CD14-positive monocyte (primary cell): ENCODE data around the gene GIMAP8. TPM values are rescaled to one million over a fixed set of nuclear protein-coding genes. Genes with fewer than 3 reads are reported as not detected.
"Not testable (repeated sequence)": the region's sequence is repeated elsewhere in the genome, so short reads cannot be mapped to it uniquely, and the experiment has no call there.

Source experiments
- DNase-seq, 3 donors: peaks; one replicate each; pipeline ENCODE4 v3.0.0-alpha.2; 2011 to 2022
- H2AFZ ChIP-seq: 2 replicates; pipeline ENCODE4 v1.6.0; 2012; ENCODE audit warnings: mild to moderate bottlenecking, low read depth, low read length, inconsistent platforms; ENCODE audit not compliant: insufficient read depth, poor library complexity, severe bottlenecking
- H3K27ac ChIP-seq, 2 donors: 1 replicate in 1 of 2; 2 replicates in 1 of 2; pipeline ENCODE4 v1.5.1; 2012 to 2013; ENCODE audit warnings: low read length in 2 of 2, control low read depth in 1 of 2, inconsistent platforms in 1 of 2, low read depth in 1 of 2, mild to moderate bottlenecking in 1 of 2
- H3K27me3 ChIP-seq, 2 donors: one replicate each; pipeline versions ENCODE4 v1.6.0 to v1.6.1; 2011 to 2013; ENCODE audit warnings: low read length in 2 of 2; ENCODE audit not compliant: control insufficient read depth in 2 of 2, insufficient read depth in 2 of 2
- H3K36me3 ChIP-seq, 2 donors: replicated peaks in 1 of 2; 1 replicate in 1 of 2; 2 replicates in 1 of 2; pipeline versions ENCODE4 v1.5.1 to v1.6.1; 2012 to 2013; ENCODE audit warnings: low read length in 2 of 2, control low read depth in 1 of 2, inconsistent platforms in 1 of 2, mild to moderate bottlenecking in 1 of 2; ENCODE audit not compliant: insufficient read depth in 2 of 2, control insufficient read depth in 1 of 2
- H3K4me1 ChIP-seq, 2 donors: 1 replicate in 1 of 2; 2 replicates in 1 of 2; pipeline versions ENCODE4 v1.5.1 to v1.6.1; 2012 to 2013; ENCODE audit warnings: low read length in 2 of 2, control low read depth in 1 of 2, inconsistent platforms in 1 of 2, mild to moderate bottlenecking in 1 of 2, moderate library complexity in 1 of 2; ENCODE audit not compliant: insufficient read depth in 2 of 2, control insufficient read depth in 1 of 2
- H3K4me2 ChIP-seq: replicated peaks from 2 replicates; pipeline ENCODE3; 2012; ENCODE audit warnings: low read length, moderate library complexity, mild to moderate bottlenecking; ENCODE audit not compliant: poor library complexity, severe bottlenecking; ENCODE audit errors: extremely low read depth
- H3K4me3 ChIP-seq, 3 experiments: fragments of 200-600 bp in 1 of 3; sonication (generic) in 1 of 3; replicated peaks in 1 of 3; 1 replicate in 2 of 3; 2 replicates in 1 of 3; pipeline ENCODE4 v1.5.1; 2011 to 2013; ENCODE audit warnings: low read length in 3 of 3, mild to moderate bottlenecking in 3 of 3, control low read depth in 2 of 3, low read depth in 2 of 3, inconsistent platforms in 1 of 3, moderate library complexity in 1 of 3
- H3K79me2 ChIP-seq: 2 replicates; pipeline ENCODE4 v1.6.0; 2012; ENCODE audit warnings: mild to moderate bottlenecking, control low read depth, inconsistent platforms, low read length, moderate library complexity; ENCODE audit not compliant: insufficient read depth
- H3K9ac ChIP-seq: 2 replicates; pipeline ENCODE4 v1.6.0; 2017; ENCODE audit warnings: low read length, mild to moderate bottlenecking; ENCODE audit not compliant: insufficient read depth, poor library complexity, severe bottlenecking
- H3K9me3 ChIP-seq, 2 donors: replicated peaks in 1 of 2; 1 replicate in 1 of 2; 2 replicates in 1 of 2; pipeline versions ENCODE4 v1.5.1 to v1.6.1; 2012 to 2013; ENCODE audit warnings: low read length in 2 of 2, control low read depth in 1 of 2; ENCODE audit not compliant: control insufficient read depth in 1 of 2, insufficient read depth in 1 of 2
- H4K20me1 ChIP-seq: 2 replicates; pipeline ENCODE4 v1.6.0; 2012; ENCODE audit warnings: mild to moderate bottlenecking, low read length, control low read depth, moderate library complexity; ENCODE audit not compliant: insufficient read depth
- H3K27ac Mint-ChIP-seq, 7 donors: one replicate each; pipeline ENCODE4 v1.8.0; 2020; ENCODE audit warnings: mild to moderate bottlenecking in 7 of 7, mixed read lengths in 7 of 7, moderate library complexity in 6 of 7, inconsistent platforms in 2 of 7
- H3K27me3 Mint-ChIP-seq, 3 donors: one replicate each; pipeline ENCODE4 v1.8.0; 2021 to 2022; ENCODE audit warnings: low read depth in 3 of 3, mild to moderate bottlenecking in 3 of 3, mixed read lengths in 3 of 3, moderate library complexity in 3 of 3, inconsistent platforms in 1 of 3
- H3K36me3 Mint-ChIP-seq, 2 donors: one replicate each; pipeline ENCODE4 v1.8.0; 2020; ENCODE audit warnings: mixed read lengths in 2 of 2, inconsistent platforms in 1 of 2, mild to moderate bottlenecking in 1 of 2
- H3K4me1 Mint-ChIP-seq: one replicate; pipeline ENCODE4 v1.8.0; 2020; ENCODE audit warnings: mild to moderate bottlenecking, mixed read lengths
- H3K4me3 Mint-ChIP-seq, 2 donors: one replicate each; pipeline ENCODE4 v1.8.0; 2020; ENCODE audit warnings: mild to moderate bottlenecking in 2 of 2, mixed read lengths in 2 of 2, moderate library complexity in 1 of 2
- H3K9me3 Mint-ChIP-seq, 7 donors: one replicate each; pipeline ENCODE4 v1.8.0; 2020 to 2022; ENCODE audit warnings: mixed read lengths in 7 of 7, mild to moderate bottlenecking in 6 of 7, moderate library complexity in 6 of 7, inconsistent platforms in 2 of 7
- CTCF ChIP-seq: fragments of 200-600 bp; IDR thresholded peaks from one replicate; pipeline ENCODE4 v1.8.0; 2022; ENCODE audit warnings: antibody characterized with exemption, mild to moderate bottlenecking
- WGBS: methylation state at CpG from one replicate; pipeline ENCODE4 v1.1.5; 2013; ENCODE audit warnings: missing lambda C conversion rate; ENCODE audit not compliant: insufficient coverage; 5-methylcytosine and 5-hydroxymethylcytosine counted together
- intact Hi-C, 2 donors: fragments of 100-400 bp; cut with micrococcal nuclease; formaldehyde crosslinking; loops; one replicate each; pipeline versions ENCODE4 v1.15.0 to v1.15.1; 2023
- polyA plus RNA-seq, 3 donors: library from polyadenylated mRNA; depleted of rRNA in 1 of 3; unstranded in 2 of 3; stranded (reverse) in 1 of 3; fragments of 300-500 nt in 2 of 3; fragments of >200 nt in 1 of 3; fragmentation: Illumina TruSeq in 2 of 3; gene quantifications; 1 replicate in 2 of 3; 2 replicates in 1 of 3; pipeline ENCODE4 v1.2.3, GENCODE V29; 2012 to 2021

The GIMAP8 gene
- polyA plus RNA-seq, 3 donors = 12.0 to 26.8 (median 22.5) TPM

GRCh38 chr7:150520145-150520544 is 69.7 kb downstream of the GIMAP8 start:
- peak overlapping the region; percentile 56 to 60 for H3K4me3 Mint-ChIP-seq
- H3K79me2 ChIP-seq = peaks cover 62% of the 10 kb centered on the region
- H3K9me3 Mint-ChIP-seq = peaks cover 2 to 16% (median 10%) of the 10 kb centered on the region in 7 donors
- peaks cover 5 to 7% of the 10 kb centered on the region in 2 donors for H3K9me3 ChIP-seq
- H3K4me2 ChIP-seq = peak overlapping the region; percentile 91
- H2AFZ ChIP-seq = no peak overlapping the region
- TF ChIP-seq CTCF = no peak
- peaks cover 43% of the 10 kb centered on the region for H3K4me1 Mint-ChIP-seq
- H3K9ac ChIP-seq = no peak overlapping the region
- no peaks in the 10 kb centered on the region for H3K27me3 ChIP-seq
- no peaks in the 10 kb centered on the region for H3K27me3 Mint-ChIP-seq
- H3K27ac ChIP-seq = peak overlapping the region in 1 of 2 donors; percentile 65
- peaks cover 32 to 36% of the 10 kb centered on the region in 2 donors for H3K36me3 Mint-ChIP-seq
- intact Hi-C loops = no loop called here
- peaks cover 34% of the 10 kb centered on the region for H4K20me1 ChIP-seq
- H3K27ac Mint-ChIP-seq = peak overlapping the region in 4 of 7 donors; percentile 1 to 52 (median 35)
- peaks cover 14 to 28% of the 10 kb centered on the region in 2 donors for H3K4me1 ChIP-seq
- 92% methylated on average over 8 of the region's 8 CpGs for WGBS
- DNase-seq = no peak
- H3K4me3 ChIP-seq = peak overlapping the region in 2 of 3 experiments; percentile 81 to 100
- H3K36me3 ChIP-seq = peaks cover 26 to 27% of the 10 kb centered on the region in 2 donors

- H3K27me3 ChIP-seq, H3K27me3 Mint-ChIP-seq, H3K4me3 Mint-ChIP-seq, H3K9me3 ChIP-seq, H3K4me3 ChIP-seq, H3K4me2 ChIP-seq, intact Hi-C loops, H3K9ac ChIP-seq, DNase-seq, H3K27ac ChIP-seq, H2AFZ ChIP-seq: not testable (repeated sequence)
- peaks cover 26 to 27% of the 10 kb centered on the region in 2 donors for H3K36me3 ChIP-seq
- WGBS = 100% methylated on average over 5 of the region's 6 CpGs
- H3K9me3 Mint-ChIP-seq = peaks cover 3 to 26% (median 16%) of the 10 kb centered on the region in 7 donors
- peaks cover 14 to 28% of the 10 kb centered on the region in 2 donors for H3K4me1 ChIP-seq
- peaks cover 31 to 35% of the 10 kb centered on the region in 2 donors for H3K36me3 Mint-ChIP-seq
- H4K20me1 ChIP-seq = peaks cover 34% of the 10 kb centered on the region
- H3K27ac Mint-ChIP-seq = peak overlapping the region in 1 of 7 donors; percentile 35
- peaks cover 42% of the 10 kb centered on the region for H3K4me1 Mint-ChIP-seq
- H3K79me2 ChIP-seq = peaks cover 34% of the 10 kb centered on the region
These were observed 72.5 kb downstream of the GIMAP8 start for GRCh38 chr7:150522931-150523330.
